Right lobe of liver (tissue), 4 donors: Measurements from ENCODE around the gene LRP6.

Experiments used
- POLR2A ChIP-seq: fragments of 450-650 bp; IDR thresholded peaks from one replicate; pipeline ENCODE4 v1.6.1; 2017; ENCODE audit warnings: antibody characterized with exemption, mild to moderate bottlenecking
- TF ChIP-seq, protein P1 (sequence below), 4 donors: fragments of 200-600 bp in 3 of 4; fragments of 450-650 bp in 1 of 4; IDR thresholded peaks; one replicate each; pipeline versions ENCODE4 v1.5.1 to v1.8.0; 2016 to 2022; ENCODE audit warnings: antibody characterized with exemption in 4 of 4, mild to moderate bottlenecking in 2 of 4
- donor health status: DM: no; HTN: no; CAD: no.
- donor health status: DM: no; HTN: no; CAD: no.
- donor health status: DM: no; HTN: yes; CAD: no.

DNA sequence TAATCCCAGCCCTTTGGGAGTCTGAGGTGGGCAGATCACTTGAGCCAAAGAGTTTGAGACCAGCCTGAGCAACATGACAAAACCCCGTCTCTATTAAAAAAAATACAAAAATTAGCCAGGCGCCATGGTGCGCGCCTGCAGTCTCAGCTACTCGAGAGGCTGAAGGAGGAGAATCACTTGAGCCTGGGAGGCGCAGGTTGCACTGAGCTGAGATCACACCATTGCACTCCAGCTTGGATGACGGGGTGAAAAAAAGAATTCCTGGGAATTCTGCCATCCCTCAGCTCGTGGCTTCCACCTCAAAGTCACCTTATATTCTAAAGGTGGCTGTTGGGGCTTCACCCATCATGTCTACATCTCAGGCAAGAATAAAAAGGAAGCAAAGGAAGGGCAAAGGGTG is 183.2 kb downstream of the LRP6 start:
- TF ChIP-seq, protein P1, sequence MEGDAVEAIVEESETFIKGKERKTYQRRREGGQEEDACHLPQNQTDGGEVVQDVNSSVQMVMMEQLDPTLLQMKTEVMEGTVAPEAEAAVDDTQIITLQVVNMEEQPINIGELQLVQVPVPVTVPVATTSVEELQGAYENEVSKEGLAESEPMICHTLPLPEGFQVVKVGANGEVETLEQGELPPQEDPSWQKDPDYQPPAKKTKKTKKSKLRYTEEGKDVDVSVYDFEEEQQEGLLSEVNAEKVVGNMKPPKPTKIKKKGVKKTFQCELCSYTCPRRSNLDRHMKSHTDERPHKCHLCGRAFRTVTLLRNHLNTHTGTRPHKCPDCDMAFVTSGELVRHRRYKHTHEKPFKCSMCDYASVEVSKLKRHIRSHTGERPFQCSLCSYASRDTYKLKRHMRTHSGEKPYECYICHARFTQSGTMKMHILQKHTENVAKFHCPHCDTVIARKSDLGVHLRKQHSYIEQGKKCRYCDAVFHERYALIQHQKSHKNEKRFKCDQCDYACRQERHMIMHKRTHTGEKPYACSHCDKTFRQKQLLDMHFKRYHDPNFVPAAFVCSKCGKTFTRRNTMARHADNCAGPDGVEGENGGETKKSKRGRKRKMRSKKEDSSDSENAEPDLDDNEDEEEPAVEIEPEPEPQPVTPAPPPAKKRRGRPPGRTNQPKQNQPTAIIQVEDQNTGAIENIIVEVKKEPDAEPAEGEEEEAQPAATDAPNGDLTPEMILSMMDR (IDR thresholded peaks at IDR 0.05), result no peak
- TF ChIP-seq POLR2A, result no peak
